ENCODE results near the gene PPP2R5E.

DNA sequence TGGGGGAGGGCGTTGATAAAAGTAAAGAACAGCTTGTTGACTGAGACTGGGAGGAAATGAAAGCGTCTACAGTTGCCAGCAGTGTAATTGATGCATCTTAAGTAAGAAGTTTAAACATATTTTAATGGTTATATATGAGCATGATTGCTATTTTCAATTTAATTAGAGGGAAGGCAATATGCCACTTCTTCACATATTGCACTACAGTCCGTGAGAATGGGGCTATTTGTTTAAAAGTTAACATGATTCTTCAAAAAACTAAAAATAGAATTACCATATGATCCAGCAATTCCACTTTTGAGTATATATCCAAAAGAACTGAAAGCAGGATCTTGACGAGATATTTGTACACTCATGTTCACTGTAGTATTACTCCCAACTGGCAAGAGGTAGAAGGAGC, 38.3 kb upstream of the PPP2R5E start:
- TF ChIP-seq, protein P1, sequence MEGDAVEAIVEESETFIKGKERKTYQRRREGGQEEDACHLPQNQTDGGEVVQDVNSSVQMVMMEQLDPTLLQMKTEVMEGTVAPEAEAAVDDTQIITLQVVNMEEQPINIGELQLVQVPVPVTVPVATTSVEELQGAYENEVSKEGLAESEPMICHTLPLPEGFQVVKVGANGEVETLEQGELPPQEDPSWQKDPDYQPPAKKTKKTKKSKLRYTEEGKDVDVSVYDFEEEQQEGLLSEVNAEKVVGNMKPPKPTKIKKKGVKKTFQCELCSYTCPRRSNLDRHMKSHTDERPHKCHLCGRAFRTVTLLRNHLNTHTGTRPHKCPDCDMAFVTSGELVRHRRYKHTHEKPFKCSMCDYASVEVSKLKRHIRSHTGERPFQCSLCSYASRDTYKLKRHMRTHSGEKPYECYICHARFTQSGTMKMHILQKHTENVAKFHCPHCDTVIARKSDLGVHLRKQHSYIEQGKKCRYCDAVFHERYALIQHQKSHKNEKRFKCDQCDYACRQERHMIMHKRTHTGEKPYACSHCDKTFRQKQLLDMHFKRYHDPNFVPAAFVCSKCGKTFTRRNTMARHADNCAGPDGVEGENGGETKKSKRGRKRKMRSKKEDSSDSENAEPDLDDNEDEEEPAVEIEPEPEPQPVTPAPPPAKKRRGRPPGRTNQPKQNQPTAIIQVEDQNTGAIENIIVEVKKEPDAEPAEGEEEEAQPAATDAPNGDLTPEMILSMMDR (IDR thresholded peaks at IDR 0.05), result no peak
- no peak for TF ChIP-seq EZH2 (IDR thresholded peaks at IDR 0.05)
